Measurements from ENCODE around the gene SHANK1. TPM values are rescaled to one million over a fixed set of nuclear protein-coding genes. Genes with fewer than 3 reads are reported as not detected.

SHANK1 gene
- total and polyA plus RNA-seq, 4 donors: 0.06 to 0.28 (median 0.17) TPM; not detected in 1

DNA sequence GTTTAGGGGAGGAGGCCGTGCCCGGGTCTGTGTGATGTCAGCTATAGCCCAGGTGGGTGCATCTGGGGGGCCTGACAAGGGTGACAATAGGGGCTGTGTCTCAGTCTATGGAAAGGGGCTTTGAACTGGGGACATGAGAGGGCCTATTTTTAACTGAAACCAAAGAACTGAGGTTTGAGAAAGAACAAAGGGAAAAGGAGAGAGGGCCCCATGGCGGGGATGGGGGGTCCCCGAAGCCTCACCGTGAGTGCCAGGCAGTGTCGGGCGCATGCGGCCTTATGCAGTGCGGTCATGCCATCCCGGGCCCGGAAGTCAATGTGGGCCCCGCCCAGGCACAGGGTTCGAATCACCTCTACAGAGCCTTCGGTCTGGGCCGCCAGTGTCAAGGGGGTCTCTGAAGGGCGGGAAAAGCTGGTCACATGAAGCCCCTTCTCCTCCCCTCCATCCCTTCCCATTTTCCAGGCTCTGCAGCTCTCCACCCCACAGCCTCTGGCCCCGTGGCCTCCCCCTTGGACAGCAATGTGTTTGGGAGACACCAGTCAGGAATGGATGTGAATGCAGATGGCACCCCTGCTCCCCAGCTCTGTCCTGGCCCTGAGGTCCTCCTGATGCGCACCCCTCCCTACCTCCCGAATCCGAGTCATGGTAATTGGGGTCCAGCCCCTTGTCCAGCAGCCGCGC lies 5.9 kb downstream of the SHANK1 start:
- Histone ChIP-seq H3K4me3 (ENCODE audit: low read depth in 1 of 3, low read length in 3 of 3) (no peak overlapping the region), H3K27ac (ENCODE audit: low read depth in 1 of 2, low read length in 2 of 2) (no peak overlapping the region), H3K36me3 (ENCODE audit: control insufficient read depth in 4 of 4, insufficient read depth in 3 of 4, low read depth in 1 of 4, low read length in 3 of 4) (no peaks in the 10 kb centered on the region), H3K27me3 (ENCODE audit: control insufficient read depth in 4 of 4, insufficient read depth in 4 of 4, low read length in 3 of 4) (peaks cover 0 to 8% (median 0%) of the 10 kb centered on the region in 4 donors), H3K9ac (ENCODE audit: low read depth in 1 of 2, low read length in 2 of 2) (no peak overlapping the region), H3K9me3 (ENCODE audit: control insufficient read depth in 4 of 4, low read length in 3 of 4) (no peaks in the 10 kb centered on the region), H3K4me1 (ENCODE audit: control insufficient read depth in 4 of 4, insufficient read depth in 4 of 4, low read length in 3 of 4) (peaks cover 0 to 3% (median 0%) of the 10 kb centered on the region in 4 donors)
- no peak for TF ChIP-seq ZBTB33 (IDR thresholded peaks at IDR 0.05)
- no peak for TF ChIP-seq RXRA (IDR thresholded peaks at IDR 0.05)
- no peak for TF ChIP-seq FOXA1 (IDR thresholded peaks at IDR 0.05)
- TF ChIP-seq, protein P1, sequence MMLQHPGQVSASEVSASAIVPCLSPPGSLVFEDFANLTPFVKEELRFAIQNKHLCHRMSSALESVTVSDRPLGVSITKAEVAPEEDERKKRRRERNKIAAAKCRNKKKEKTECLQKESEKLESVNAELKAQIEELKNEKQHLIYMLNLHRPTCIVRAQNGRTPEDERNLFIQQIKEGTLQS (IDR thresholded peaks at IDR 0.05): no peak
- TF ChIP-seq, protein P2, sequence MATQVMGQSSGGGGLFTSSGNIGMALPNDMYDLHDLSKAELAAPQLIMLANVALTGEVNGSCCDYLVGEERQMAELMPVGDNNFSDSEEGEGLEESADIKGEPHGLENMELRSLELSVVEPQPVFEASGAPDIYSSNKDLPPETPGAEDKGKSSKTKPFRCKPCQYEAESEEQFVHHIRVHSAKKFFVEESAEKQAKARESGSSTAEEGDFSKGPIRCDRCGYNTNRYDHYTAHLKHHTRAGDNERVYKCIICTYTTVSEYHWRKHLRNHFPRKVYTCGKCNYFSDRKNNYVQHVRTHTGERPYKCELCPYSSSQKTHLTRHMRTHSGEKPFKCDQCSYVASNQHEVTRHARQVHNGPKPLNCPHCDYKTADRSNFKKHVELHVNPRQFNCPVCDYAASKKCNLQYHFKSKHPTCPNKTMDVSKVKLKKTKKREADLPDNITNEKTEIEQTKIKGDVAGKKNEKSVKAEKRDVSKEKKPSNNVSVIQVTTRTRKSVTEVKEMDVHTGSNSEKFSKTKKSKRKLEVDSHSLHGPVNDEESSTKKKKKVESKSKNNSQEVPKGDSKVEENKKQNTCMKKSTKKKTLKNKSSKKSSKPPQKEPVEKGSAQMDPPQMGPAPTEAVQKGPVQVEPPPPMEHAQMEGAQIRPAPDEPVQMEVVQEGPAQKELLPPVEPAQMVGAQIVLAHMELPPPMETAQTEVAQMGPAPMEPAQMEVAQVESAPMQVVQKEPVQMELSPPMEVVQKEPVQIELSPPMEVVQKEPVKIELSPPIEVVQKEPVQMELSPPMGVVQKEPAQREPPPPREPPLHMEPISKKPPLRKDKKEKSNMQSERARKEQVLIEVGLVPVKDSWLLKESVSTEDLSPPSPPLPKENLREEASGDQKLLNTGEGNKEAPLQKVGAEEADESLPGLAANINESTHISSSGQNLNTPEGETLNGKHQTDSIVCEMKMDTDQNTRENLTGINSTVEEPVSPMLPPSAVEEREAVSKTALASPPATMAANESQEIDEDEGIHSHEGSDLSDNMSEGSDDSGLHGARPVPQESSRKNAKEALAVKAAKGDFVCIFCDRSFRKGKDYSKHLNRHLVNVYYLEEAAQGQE (IDR thresholded peaks at IDR 0.05): no peak
- WGBS: 80% methylated on average over 22 of the region's 22 CpGs
- no peak for DNase-seq (ENCODE audit: low spot score)

- peaks cover 0 to 9% (median 0%) of the 10 kb centered on the region in 4 donors for H3K27me3 ChIP-seq (ENCODE audit: control insufficient read depth in 4 of 4, insufficient read depth in 4 of 4, low read length in 3 of 4)
Observed at GRCh38 chr19:50712833-50713232, 6.8 kb downstream of the SHANK1 start.

GRCh38 chr19:50711805-50712204 lies 7.8 kb downstream of the SHANK1 start:
- DNase-seq (ENCODE audit: low spot score): no peak
- no peak overlapping the region for H3K27ac ChIP-seq (ENCODE audit: low read depth in 1 of 2, low read length in 2 of 2)
- H3K27me3 ChIP-seq (ENCODE audit: control insufficient read depth in 4 of 4, insufficient read depth in 4 of 4, low read length in 3 of 4): peaks cover 0 to 9% (median 0%) of the 10 kb centered on the region in 4 donors
- no peaks in the 10 kb centered on the region for H3K9me3 ChIP-seq (ENCODE audit: control insufficient read depth in 4 of 4, low read length in 3 of 4)
- H3K36me3 ChIP-seq (ENCODE audit: control insufficient read depth in 4 of 4, insufficient read depth in 3 of 4, low read depth in 1 of 4, low read length in 3 of 4): no peaks in the 10 kb centered on the region
- no peaks in the 10 kb centered on the region for H3K4me1 ChIP-seq (ENCODE audit: control insufficient read depth in 4 of 4, insufficient read depth in 4 of 4, low read length in 3 of 4)
- WGBS: 66% methylated on average over 9 of the region's 9 CpGs
- H3K4me3 ChIP-seq (ENCODE audit: low read depth in 1 of 3, low read length in 3 of 3): no peak overlapping the region
- H3K9ac ChIP-seq (ENCODE audit: low read depth in 1 of 2, low read length in 2 of 2): no peak overlapping the region
- TF ChIP-seq TAF1 (conservative IDR thresholded peaks at IDR 0.05): no peak
- TF ChIP-seq, protein P2 (IDR thresholded peaks at IDR 0.05): no peak
- TF ChIP-seq, protein P3, sequence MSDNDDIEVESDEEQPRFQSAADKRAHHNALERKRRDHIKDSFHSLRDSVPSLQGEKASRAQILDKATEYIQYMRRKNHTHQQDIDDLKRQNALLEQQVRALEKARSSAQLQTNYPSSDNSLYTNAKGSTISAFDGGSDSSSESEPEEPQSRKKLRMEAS (IDR thresholded peaks at IDR 0.05): no peak
- no peak for TF ChIP-seq YY1 (IDR thresholded peaks at IDR 0.05)
- no peak for TF ChIP-seq SP1 (IDR thresholded peaks at IDR 0.05)
- TF ChIP-seq FOXA1 (IDR thresholded peaks at IDR 0.05): no peak
- no peak for TF ChIP-seq FOXA2 (IDR thresholded peaks at IDR 0.05)
- TF ChIP-seq, protein P4, sequence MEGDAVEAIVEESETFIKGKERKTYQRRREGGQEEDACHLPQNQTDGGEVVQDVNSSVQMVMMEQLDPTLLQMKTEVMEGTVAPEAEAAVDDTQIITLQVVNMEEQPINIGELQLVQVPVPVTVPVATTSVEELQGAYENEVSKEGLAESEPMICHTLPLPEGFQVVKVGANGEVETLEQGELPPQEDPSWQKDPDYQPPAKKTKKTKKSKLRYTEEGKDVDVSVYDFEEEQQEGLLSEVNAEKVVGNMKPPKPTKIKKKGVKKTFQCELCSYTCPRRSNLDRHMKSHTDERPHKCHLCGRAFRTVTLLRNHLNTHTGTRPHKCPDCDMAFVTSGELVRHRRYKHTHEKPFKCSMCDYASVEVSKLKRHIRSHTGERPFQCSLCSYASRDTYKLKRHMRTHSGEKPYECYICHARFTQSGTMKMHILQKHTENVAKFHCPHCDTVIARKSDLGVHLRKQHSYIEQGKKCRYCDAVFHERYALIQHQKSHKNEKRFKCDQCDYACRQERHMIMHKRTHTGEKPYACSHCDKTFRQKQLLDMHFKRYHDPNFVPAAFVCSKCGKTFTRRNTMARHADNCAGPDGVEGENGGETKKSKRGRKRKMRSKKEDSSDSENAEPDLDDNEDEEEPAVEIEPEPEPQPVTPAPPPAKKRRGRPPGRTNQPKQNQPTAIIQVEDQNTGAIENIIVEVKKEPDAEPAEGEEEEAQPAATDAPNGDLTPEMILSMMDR (IDR thresholded peaks at IDR 0.05; ENCODE audit: low read depth, low read length, missing input control): no peak
- no peak for TF ChIP-seq NR2F2 (IDR thresholded peaks at IDR 0.05)
- TF ChIP-seq, protein P1 (IDR thresholded peaks at IDR 0.05): no peak
- no peak for TF ChIP-seq RAD21 (IDR thresholded peaks at IDR 0.05)
- no peak for TF ChIP-seq GABPA (IDR thresholded peaks at IDR 0.05 in 1 of 2, conservative IDR thresholded peaks at IDR 0.05 in 1 of 2)
- no peak for TF ChIP-seq HNF4G (IDR thresholded peaks at IDR 0.05)

More at GRCh38 chr19:50712833-50713232, 6.8 kb downstream of the SHANK1 start:
- H3K9me3 ChIP-seq (ENCODE audit: control insufficient read depth in 4 of 4, low read length in 3 of 4): no peaks in the 10 kb centered on the region
- no peak for DNase-seq (ENCODE audit: low spot score)
- H3K4me1 ChIP-seq (ENCODE audit: control insufficient read depth in 4 of 4, insufficient read depth in 4 of 4, low read length in 3 of 4): no peaks in the 10 kb centered on the region
- no peaks in the 10 kb centered on the region for H3K36me3 ChIP-seq (ENCODE audit: control insufficient read depth in 4 of 4, insufficient read depth in 3 of 4, low read depth in 1 of 4, low read length in 3 of 4)
- no peak for TF ChIP-seq EGR1 (IDR thresholded peaks at IDR 0.05; ENCODE audit: low read depth in 2 of 2)
- no peak overlapping the region for H3K27ac ChIP-seq (ENCODE audit: low read depth in 1 of 2, low read length in 2 of 2)
- H3K4me3 ChIP-seq (ENCODE audit: low read depth in 1 of 3, low read length in 3 of 3): no peak overlapping the region
- no peak overlapping the region for H3K9ac ChIP-seq (ENCODE audit: low read depth in 1 of 2, low read length in 2 of 2)
- WGBS: 60% methylated on average over 6 of the region's 6 CpGs

Measured in liver (tissue), 9 donors.